ENCODE data around the gene DNLZ. TPM values are rescaled to one million over a fixed set of nuclear protein-coding genes. Genes with fewer than 3 reads are reported as not detected.

DNLZ gene
- total RNA-seq, 2 experiments from 2014 or later: 11.7 to 12.8 TPM

DNA sequence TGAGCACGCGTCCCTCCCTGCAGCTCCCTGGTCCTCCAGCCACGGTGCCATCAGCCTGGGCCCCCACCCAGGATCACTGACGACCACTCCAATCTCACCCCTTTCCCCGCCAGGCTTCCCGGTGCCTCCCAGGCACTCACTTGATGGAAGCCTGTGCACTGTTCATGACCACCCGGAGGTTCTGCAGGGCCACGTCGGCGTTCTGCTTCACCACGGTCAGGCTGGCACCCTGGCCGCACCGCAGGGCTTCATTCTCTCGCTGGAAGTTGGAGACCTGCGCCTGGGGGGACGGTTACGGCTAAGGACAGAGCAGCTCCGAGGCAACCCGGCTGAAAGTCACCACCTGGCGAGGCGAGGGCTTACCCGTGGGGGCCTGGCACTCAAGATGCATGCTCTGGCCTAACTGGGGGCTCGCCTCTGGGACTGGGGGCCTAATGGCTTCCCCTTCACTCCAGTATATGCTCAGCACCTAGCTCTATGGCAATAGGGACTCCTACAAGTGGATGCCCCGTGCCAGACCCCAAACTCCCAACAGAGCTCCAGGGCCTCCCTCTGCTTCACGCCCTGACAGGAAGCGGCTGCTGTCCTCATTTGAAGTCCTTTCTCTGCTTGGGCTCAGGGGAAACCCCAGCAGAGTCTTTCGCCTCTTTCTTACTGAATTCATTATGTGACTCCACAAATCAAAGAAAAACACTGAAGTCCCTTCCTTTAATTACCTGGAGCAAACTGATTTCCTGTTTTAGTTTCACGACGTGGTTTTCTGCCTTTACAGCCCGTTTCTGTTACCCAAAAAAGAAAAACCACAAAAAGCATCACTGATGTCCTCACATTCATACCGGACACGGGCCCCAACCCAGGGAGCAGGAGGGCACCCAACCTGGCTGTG, 40.6 kb upstream of the DNLZ start:
- Mint-ChIP-seq H3K27ac (peak overlapping the region; percentile 93), H3K9me3 (ENCODE audit: low read depth) (no peaks in the 10 kb centered on the region), H3K36me3 (ENCODE audit: low read depth) (peaks cover 51% of the 10 kb centered on the region), H3K27me3 (no peaks in the 10 kb centered on the region), H3K4me3 (peak overlapping the region; percentile 62), H3K4me1 (peaks cover 65% of the 10 kb centered on the region)
- peak; percentile 45 for ATAC-seq
- POLR2A ChIA-PET: interaction anchor here (0.7 to 1.0 kb wide), 3 partner anchors 11 to 42 kb away, joined by 3 to 4 read pairs (median 3); no protein-coding TSS in a partner anchor
- DNase-seq: peak; percentile 71
- intact Hi-C loops (cut with DNase I, micrococcal nuclease): loop anchor here (5.0 kb wide), 4 partner anchors 33 to 497 kb away; partner anchors contain the start of genes CAMSAP1 (in 1 of the 2) and INPP5E (in 1 of the 2)
- CTCF ChIA-PET: interaction anchor here (0.8 to 0.9 kb wide), 4 partner anchors 36 to 898 kb away, joined by 3 to 4 read pairs (median 3); partner anchors contain the start of genes DNLZ and NRARP

DNA sequence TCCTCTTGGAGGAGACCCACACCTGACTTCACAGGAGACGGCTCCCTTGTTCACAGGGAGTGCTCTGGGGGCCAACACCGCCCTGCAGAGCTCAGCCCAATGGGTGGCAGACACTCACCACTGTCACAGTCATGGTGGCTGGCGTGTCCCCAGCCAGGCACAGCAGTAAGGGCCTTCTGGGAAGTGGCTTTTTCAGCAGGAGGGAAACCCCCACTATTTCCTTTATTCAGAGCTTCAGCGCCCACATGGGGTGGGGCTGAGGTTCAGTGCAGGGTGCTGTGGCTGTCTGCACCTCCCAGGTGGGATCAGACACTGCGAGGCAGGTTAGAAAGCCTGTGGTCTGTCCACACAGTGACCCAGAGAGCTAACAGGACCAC, 40.0 kb upstream of the DNLZ start:
- H3K27ac Mint-ChIP-seq: peak overlapping the region; percentile 93
- H3K36me3 Mint-ChIP-seq (ENCODE audit: low read depth): peaks cover 50% of the 10 kb centered on the region
- intact Hi-C loops (cut with DNase I, micrococcal nuclease): loop anchor here (5.0 kb wide), 4 partner anchors 34 to 496 kb away; partner anchors contain the start of genes CAMSAP1 (in 1 of the 2) and INPP5E (in 1 of the 2)
- DNase-seq (peak; percentile 88), ATAC-seq (peak; percentile 85)
- H3K4me1 Mint-ChIP-seq: peaks cover 65% of the 10 kb centered on the region
- no peaks in the 10 kb centered on the region for H3K27me3 Mint-ChIP-seq
- no peaks in the 10 kb centered on the region for H3K9me3 Mint-ChIP-seq (ENCODE audit: low read depth)
- H3K4me3 Mint-ChIP-seq: peak overlapping the region; percentile 62
- ChIA-PET CTCF (interaction anchor here (0.5 to 0.8 kb wide), 2 partner anchors 41 to 61 kb away, joined by 3 read pairs; no protein-coding TSS in a partner anchor), POLR2A (interaction anchor here (0.7 to 1.2 kb wide), 4 partner anchors 12 to 136 kb away, joined by 3 to 4 read pairs (median 4); no protein-coding TSS in a partner anchor)

DNA sequence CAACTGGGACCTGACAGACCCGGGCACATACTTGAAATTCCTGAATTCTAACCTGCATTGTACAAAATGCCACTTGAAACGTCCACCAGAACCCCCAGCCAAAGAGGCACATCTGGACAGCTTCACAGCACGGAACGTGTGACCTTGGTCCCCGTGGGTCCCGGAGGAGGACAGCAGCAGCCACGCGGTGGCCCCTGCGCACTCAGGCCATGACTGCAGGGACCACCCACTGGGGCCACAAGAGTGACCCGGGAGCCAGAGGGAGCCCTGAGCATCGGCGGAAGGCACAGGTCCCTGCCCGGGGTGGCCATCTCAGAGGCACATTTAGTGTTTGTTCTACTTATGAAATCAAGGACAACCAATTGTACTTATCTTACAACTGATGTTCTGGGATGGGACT, 38.5 kb upstream of the DNLZ start:
- Mint-ChIP-seq H3K27ac (peak overlapping the region; percentile 82), H3K36me3 (ENCODE audit: low read depth) (peaks cover 46% of the 10 kb centered on the region), H3K4me1 (peaks cover 61% of the 10 kb centered on the region), H3K4me3 (no peak overlapping the region), H3K9me3 (ENCODE audit: low read depth) (no peaks in the 10 kb centered on the region), H3K27me3 (no peaks in the 10 kb centered on the region)
- CTCF ChIA-PET: interaction anchor here (2.0 kb wide), 1 partner anchor 38 kb away, joined by 11 read pairs; the partner anchor contains the start of gene DNLZ
- DNase-seq: no peak
- intact Hi-C loops (cut with DNase I, micrococcal nuclease): loop anchor here (5.0 kb wide), 4 partner anchors 35 to 495 kb away; partner anchors contain the start of genes CAMSAP1 (in 1 of the 2) and INPP5E (in 1 of the 2)
- POLR2A ChIA-PET: interaction anchor here (0.6 to 1.2 kb wide), 2 partner anchors 138 to 804 kb away, joined by 3 to 4 read pairs; no protein-coding TSS in a partner anchor
- no peak for ATAC-seq

DNA sequence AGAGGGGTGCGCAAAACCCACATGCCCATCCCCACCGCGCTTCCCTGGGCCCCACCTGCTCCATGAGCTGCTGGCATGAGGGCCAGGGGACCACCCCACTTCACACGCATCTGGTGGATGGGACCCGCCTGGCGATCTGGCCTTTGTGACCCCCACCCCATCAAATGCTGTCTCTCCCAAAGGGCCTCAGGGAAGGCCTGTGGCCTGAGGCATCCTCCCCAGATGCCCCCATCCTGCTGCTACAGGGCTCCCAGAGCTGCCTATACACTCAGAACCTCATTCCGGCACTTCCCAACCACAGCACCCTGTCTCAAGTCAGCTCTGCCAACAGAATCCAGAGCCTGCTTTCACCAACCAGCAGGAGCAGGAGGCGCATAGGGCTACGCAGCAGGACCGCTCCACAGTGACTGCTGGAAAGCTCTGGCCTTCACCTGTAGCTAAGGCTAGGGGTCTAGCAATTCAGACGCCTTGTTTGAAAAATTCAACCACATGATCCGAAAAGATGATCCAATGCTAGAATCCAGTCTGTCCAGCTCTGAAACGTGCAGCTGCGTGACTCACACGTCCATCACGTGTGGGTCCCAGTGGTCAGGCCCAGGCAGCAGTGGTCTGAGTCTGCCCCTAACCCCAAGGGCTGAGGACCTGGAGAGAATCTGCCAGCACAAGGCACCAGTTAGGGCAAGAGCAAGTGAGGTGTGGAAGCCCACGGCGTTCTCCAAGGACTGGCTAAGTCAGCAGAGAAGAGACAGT, 37.8 kb upstream of the DNLZ start:
- Mint-ChIP-seq H3K9me3 (ENCODE audit: low read depth) (no peaks in the 10 kb centered on the region), H3K27me3 (no peaks in the 10 kb centered on the region)
- POLR2A ChIA-PET: no interaction called here

DNA sequence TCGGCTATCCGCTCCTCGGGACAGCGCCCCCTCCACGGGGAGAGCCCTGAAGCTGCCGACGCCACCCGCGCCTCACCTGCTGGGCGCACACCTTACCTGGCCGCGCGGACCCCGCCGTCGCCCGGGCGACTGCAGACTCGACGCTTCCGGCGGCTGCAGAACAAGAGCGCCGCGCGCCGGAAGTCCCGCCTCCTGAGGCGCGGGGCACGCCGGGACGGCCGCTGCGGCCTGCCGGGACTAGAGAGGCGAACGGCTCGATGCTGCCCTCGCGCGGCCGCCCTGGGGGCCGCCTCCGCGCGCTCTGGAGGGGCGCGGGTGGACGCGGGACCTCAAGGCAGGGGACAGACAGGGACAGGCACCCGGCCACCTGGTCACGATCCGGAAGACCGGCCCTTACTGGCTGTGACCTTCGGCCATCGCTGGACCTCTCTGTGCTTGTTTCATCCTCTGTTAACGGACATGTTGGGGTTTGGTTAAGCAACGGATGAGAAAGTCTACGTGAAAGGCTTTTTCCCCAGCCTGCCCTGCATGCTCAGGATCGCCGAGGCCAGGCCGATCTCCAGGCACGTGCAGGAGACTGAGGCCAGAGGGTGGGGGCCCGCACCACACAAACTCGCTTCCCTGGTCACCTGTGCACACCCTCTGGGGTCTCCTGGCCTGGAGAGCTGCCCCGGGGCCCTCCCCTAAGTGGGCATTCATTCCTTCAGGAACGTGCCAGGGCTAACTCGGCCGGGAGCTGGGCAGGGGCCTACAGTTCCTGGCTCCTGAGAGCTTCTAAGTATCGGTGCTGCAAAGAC, 36.7 kb upstream of the DNLZ start, which contains the start of gene SNAPC4:
SNAPC4 (minus strand) TSS at position 133 of the 797 bp plus-strand sequence. CDS start 1,742 bp downstream, outside the sequence.
- ATAC-seq: peak; percentile 68
- H3K27me3 Mint-ChIP-seq: no peaks in the 10 kb centered on the region
- POLR2A ChIA-PET: no interaction called here
- CTCF ChIA-PET: interaction anchor here (0.7 to 2.0 kb wide), 4 partner anchors 9 to 158 kb away, joined by 3 to 14 read pairs (median 9); partner anchors contain the start of genes DNLZ, ENTR1 and PMPCA
- intact Hi-C loops (cut with DNase I, micrococcal nuclease): loop anchor here (1.0 to 5.0 kb wide), 15 partner anchors 10 to 493 kb away; partner anchors contain the start of genes ENTR1 (in 2 of the 2), INPP5E (in 2 of the 2), PMPCA (in 2 of the 2) and CAMSAP1 (in 1 of the 2)
- H3K9me3 Mint-ChIP-seq (ENCODE audit: low read depth): no peaks in the 10 kb centered on the region
- peak within 1 kb of the TSS; percentile 80 for H3K27ac Mint-ChIP-seq
- H3K36me3 Mint-ChIP-seq (ENCODE audit: low read depth): peaks cover 50% of the 10 kb centered on the region
- DNase-seq: peak; percentile 93
- peaks cover 50% of the 10 kb centered on the region for H3K4me1 Mint-ChIP-seq
- peak within 1 kb of the TSS; percentile 86 for H3K4me3 Mint-ChIP-seq

More for the DNA sequence above, 37.8 kb upstream of the DNLZ start:
- DNase-seq (no peak), ATAC-seq (no peak)
- peaks cover 57% of the 10 kb centered on the region for H3K4me1 Mint-ChIP-seq
- CTCF ChIA-PET: interaction anchor here (0.6 to 2.0 kb wide), 4 partner anchors 8 to 907 kb away, joined by 3 to 14 read pairs (median 9); partner anchors contain the start of genes DNLZ, ENTR1 and PMPCA
- peak overlapping the region; percentile 17 for H3K4me3 Mint-ChIP-seq
- H3K36me3 Mint-ChIP-seq (ENCODE audit: low read depth): peaks cover 48% of the 10 kb centered on the region
- H3K27ac Mint-ChIP-seq: peak overlapping the region; percentile 51
- intact Hi-C loops (cut with DNase I, micrococcal nuclease): loop anchor here (2.0 to 5.0 kb wide), 5 partner anchors 36 to 494 kb away; partner anchors contain the start of genes CAMSAP1 (in 1 of the 2) and INPP5E (in 1 of the 2)

DNA sequence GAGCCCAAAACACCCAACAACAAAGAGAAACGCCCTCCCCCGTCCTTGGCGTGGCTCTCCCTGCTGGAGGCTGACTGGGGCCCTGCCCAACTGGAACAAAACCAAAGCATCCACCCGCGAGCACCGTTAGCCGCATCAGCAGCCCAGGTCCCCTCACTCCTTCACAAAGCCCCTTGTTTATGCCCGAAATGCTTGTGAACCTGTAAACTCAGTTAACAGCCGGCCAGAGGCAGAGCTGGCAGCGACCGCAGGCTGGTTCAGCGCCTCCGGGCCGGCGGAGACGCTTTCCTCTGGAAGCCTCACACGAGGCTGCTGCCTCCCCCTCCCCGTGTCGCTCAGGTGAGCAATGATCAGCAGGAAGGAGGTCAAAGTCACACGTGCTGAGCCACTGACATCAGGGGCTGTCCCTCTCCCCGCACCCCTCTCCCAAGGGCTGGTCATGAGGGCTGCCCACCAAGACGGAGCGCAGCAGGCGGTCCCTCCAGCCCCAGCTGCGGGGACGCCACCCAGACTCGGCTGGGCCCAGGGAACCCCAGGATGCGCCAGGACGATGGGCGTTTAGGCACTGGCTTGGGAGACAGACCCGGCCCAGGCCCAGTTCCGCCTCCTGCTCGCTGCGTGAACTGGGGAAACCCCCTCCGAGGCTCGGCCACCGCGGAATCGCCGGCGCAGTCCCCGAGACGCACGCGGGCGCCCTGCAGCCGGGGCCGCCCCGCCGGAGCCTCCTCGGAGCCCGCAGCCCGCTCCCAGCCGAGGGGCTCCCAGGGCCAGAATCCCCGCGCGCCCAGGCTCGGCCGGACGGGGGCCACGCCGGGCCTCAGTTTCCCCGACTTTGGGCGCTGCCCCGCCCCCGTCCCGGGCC, 35.9 kb upstream of the DNLZ start:
- peak; percentile 61 for DNase-seq
- H3K9me3 Mint-ChIP-seq (ENCODE audit: low read depth): no peaks in the 10 kb centered on the region
- H3K4me1 Mint-ChIP-seq: peaks cover 42% of the 10 kb centered on the region
- H3K27me3 Mint-ChIP-seq: no peaks in the 10 kb centered on the region
- ChIA-PET CTCF (interaction anchor here (0.6 to 0.7 kb wide), 2 partner anchors 144 to 158 kb away, joined by 3 read pairs; no protein-coding TSS in a partner anchor), POLR2A (no interaction called here)
- peak overlapping the region; percentile 75 for H3K27ac Mint-ChIP-seq
- peak; percentile 5 for ATAC-seq
- intact Hi-C loops (cut with DNase I, micrococcal nuclease): loop anchor here (1.0 to 5.0 kb wide), 16 partner anchors 11 to 492 kb away; partner anchors contain the start of genes ENTR1 (in 2 of the 2), INPP5E (in 2 of the 2), PMPCA (in 2 of the 2) and CAMSAP1 (in 1 of the 2)
- peak overlapping the region; percentile 86 for H3K4me3 Mint-ChIP-seq
- peaks cover 47% of the 10 kb centered on the region for H3K36me3 Mint-ChIP-seq (ENCODE audit: low read depth)

DNA sequence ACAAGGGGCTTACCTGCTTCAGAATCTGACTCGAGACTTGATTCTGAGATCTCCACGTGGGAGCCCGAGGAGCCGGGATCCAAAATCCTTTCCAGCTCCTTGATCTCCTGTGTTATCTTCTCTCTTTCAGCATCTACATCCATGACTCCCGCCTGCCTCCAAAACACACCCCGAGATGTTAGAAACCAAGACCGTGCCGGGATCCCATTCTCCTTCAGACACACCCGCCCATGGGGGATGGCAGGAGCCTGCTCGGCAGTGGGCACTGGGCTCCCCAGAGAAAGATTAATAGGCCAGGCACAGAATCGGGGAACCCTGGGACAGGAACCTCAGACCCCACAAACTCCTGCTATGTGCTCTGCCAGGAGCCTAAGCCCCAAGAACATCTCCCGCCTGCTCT, 34.7 kb upstream of the DNLZ start:
- peaks cover 46% of the 10 kb centered on the region for H3K36me3 Mint-ChIP-seq (ENCODE audit: low read depth)
- no peak for ATAC-seq

DNA sequence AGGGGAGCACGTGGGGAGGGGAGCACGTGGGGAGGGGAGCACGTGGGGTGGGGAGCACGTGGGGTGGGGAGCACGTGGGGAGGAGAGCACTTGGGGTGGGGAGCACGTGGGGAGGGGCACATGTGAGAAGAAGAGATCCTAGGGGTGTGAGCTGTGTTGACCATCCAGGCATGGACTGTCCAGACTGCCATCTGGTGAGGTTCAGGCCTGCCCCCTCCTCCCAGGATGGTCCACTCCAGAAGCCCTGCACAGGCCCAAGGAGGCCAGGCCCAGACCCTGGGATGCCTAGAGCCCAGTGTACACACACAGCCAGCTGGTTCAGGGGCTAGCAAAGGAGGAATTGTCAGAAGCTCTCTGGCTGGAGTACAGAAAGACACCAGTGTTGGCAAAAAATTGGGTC, 34.1 kb upstream of the DNLZ start:
- no peaks in the 10 kb centered on the region for H3K9me3 Mint-ChIP-seq (ENCODE audit: low read depth)
- H3K36me3 Mint-ChIP-seq (ENCODE audit: low read depth): peaks cover 45% of the 10 kb centered on the region
- intact Hi-C loops (cut with DNase I, micrococcal nuclease): loop anchor here in 1 of 2 experiments (2.0 kb wide), 1 partner anchor 13 kb away; no protein-coding TSS in a partner anchor
- peaks cover 28% of the 10 kb centered on the region for H3K4me1 Mint-ChIP-seq
- no peak overlapping the region for H3K27ac Mint-ChIP-seq
- ATAC-seq (no peak), DNase-seq (no peak)
- H3K27me3 Mint-ChIP-seq: no peaks in the 10 kb centered on the region
- CTCF ChIA-PET: interaction anchor here (0.6 to 0.8 kb wide), 2 partner anchors 10 to 25 kb away, joined by 3 read pairs; no protein-coding TSS in a partner anchor
- POLR2A ChIA-PET: interaction anchor here (0.8 to 1.4 kb wide), 2 partner anchors 13 to 27 kb away, joined by 3 to 4 read pairs; partner anchors contain the start of genes ENTR1 and PMPCA
- no peak overlapping the region for H3K4me3 Mint-ChIP-seq

More for the DNA sequence above, 34.7 kb upstream of the DNLZ start:
- H3K9me3 Mint-ChIP-seq (ENCODE audit: low read depth): no peaks in the 10 kb centered on the region
- no peaks in the 10 kb centered on the region for H3K27me3 Mint-ChIP-seq
- ChIA-PET POLR2A (no interaction called here), CTCF (interaction anchor here (0.6 kb wide), 1 partner anchor 26 kb away, joined by 3 read pairs; no protein-coding TSS in a partner anchor)
- H3K4me3 Mint-ChIP-seq: peak overlapping the region; percentile 86
- no peak for DNase-seq
- H3K4me1 Mint-ChIP-seq: peaks cover 30% of the 10 kb centered on the region
- H3K27ac Mint-ChIP-seq: no peak overlapping the region
- intact Hi-C loops (cut with DNase I, micrococcal nuclease): loop anchor here in 1 of 2 experiments (2.0 kb wide), 1 partner anchor 13 kb away; no protein-coding TSS in a partner anchor

DNA sequence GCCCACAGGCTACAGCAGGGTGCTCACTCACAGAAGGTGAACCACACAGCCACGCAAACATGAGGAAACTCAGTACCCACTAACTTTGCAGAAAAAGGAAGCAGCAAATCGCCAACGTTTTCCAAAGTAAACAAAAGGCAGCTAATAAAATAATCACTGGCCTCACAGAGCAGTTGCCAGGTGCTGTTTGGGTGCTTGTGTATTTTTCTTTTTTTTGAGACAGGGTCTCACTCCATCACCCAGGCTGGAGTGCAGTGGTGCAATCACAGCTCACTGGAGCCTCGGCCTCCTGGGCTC, 32.6 kb upstream of the DNLZ start:
- no peaks in the 10 kb centered on the region for H3K27me3 Mint-ChIP-seq
- CTCF ChIA-PET: interaction anchor here (0.6 kb wide), 1 partner anchor 35 kb away, joined by 3 read pairs; no protein-coding TSS in a partner anchor
- H3K4me3 Mint-ChIP-seq: no peak overlapping the region
- no peak overlapping the region for H3K27ac Mint-ChIP-seq
- peaks cover 21% of the 10 kb centered on the region for H3K4me1 Mint-ChIP-seq
- H3K9me3 Mint-ChIP-seq (ENCODE audit: low read depth): no peaks in the 10 kb centered on the region
- ATAC-seq (no peak), DNase-seq (no peak)
- intact Hi-C loops (cut with DNase I, micrococcal nuclease): no loop called here
- peaks cover 41% of the 10 kb centered on the region for H3K36me3 Mint-ChIP-seq (ENCODE audit: low read depth)
- POLR2A ChIA-PET: no interaction called here
